Stimulated activated CD8-positive, alpha-beta memory T cell treated with anti-CD3 and anti-CD28 coated beads, Interleukin-7, amount 100 ng/mL, for 4 hours (primary cell): ENCODE measurements around the gene CNOT2.

Source experiments
- DNase-seq, 2 donors: peaks; one replicate each; pipeline ENCODE4 v3.0.0-alpha.2; 2020; ENCODE audit warnings: low read depth in 2 of 2

Gene CNOT2

GRCh38 chr12:70305794-70306193 lies 62.6 kb downstream of the CNOT2 start:
- no peak for DNase-seq

DNA sequence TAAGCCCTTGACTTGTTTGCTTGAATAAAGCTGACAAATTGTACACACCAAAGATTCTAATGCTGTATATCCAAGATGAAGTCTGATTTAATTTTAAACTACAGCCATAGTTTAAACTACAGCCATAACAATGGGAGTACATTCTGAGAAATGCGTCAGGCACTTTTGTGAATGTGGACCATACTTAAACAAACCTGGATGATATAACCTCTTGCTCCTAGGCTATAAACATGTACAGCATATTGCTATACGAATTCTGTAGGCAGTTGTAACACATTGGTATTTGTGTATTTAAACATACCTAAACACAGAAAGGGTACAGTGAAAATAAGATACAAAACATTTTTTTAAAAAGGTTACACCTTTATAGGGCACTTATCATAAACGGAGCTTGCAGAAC lies 63.4 kb downstream of the CNOT2 start:
- no peak for DNase-seq

GRCh38 chr12:70307868-70308267 lies 64.6 kb downstream of the CNOT2 start:
- DNase-seq = no peak

DNA sequence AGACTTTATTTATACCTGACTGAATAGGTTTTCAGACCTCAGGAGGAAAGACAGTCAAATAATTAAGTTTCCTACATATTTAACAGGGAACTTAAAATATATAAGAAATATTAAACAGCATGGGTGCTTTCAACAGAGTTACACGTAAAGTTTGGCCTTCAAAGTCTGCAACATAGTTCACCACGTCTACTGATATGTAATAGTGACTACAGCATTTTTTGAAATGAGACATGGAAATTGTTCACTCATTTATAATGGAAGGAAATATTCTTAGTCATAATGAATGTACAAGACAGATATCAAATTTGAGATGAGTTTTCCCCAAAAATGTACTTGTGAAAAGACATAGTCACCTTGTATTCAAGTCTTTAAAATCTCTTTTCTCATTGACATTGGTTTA lies 66.1 kb downstream of the CNOT2 start:
- DNase-seq = no peak

DNA sequence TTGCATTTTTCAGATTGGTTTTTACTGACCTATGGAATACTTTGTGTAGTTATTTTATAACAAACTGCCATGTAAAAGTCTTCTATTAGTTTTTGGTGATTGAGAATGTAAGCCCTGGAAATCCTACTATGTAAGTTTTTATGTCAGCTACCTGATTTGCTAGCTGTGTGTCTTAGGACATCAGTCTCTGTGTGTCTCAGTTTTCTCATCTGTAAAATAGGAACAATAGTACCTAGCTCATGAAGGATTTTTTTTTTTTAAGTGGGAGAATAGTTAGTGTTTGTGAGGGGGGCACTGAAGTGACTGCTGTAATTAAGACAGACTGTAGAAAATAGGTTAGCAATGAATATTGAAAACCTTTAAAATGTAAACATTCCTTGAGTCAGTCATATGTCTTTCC lies 70.9 kb downstream of the CNOT2 start:
- no peak for DNase-seq

DNA sequence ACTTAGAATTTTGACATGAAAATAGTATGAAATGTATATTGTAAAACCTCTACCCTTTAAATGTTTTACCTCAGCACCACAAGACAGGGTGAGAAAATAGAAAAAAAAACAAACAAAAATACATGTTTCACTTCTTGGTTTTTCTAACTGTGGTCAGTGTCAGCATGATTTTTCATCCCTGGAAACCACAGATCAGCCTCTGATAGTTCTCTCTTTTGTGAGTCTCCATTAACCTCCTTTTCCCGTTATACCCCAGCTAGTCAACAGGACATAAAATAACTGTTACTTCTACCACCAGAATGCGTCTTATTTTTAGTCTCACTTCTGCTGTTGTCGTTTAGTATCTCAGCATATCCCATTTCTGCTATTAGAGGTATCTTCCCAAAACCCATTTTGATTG lies 74.5 kb downstream of the CNOT2 start:
- DNase-seq = no peak

- no peak for DNase-seq
These were observed 76.4 kb downstream of the CNOT2 start for GRCh38 chr12:70319605-70320004.

DNA sequence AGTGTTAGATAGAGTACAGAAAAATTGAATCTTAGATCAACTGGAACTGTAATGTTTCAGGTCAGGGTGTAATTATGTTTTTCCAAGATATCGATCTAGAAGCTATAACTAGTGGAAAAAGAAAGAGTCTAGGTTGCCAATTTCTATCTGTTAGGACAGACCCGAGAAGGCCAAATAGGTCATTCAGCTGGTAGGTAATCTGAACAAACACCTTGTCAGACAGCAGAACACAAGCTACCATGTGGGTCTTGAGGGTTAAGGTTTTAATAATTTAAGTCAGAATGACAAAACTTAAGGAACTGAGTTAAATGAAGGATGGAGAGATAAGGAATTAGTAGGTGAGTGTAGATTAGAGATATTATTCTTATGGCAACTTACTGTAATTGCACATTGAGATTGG lies 78.0 kb downstream of the CNOT2 start:
- DNase-seq = no peak

- DNase-seq = no peak
These were observed 84.3 kb downstream of the CNOT2 start for GRCh38 chr12:70327541-70327940.

DNA sequence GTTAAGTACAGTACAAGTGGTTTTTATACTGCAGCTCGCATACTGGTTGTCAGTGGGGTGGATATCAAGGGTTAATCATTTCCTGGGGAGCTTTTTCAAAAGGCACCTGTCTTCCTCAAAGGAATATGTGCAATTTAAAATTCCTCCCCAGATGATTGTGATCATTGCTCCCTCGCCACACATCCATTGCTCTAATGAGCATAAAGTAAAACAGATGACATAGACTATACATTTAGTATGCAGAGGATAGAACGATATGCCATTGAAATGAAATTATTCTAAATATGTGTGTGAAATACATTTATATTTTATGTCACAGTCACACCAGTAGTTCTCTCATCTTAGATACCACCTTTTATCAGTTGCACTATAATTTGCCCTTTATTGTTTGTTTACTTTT lies 86.5 kb downstream of the CNOT2 start:
- DNase-seq = no peak

GRCh38 chr12:70330158-70330557 lies 86.9 kb downstream of the CNOT2 start:
- DNase-seq = no peak

DNA sequence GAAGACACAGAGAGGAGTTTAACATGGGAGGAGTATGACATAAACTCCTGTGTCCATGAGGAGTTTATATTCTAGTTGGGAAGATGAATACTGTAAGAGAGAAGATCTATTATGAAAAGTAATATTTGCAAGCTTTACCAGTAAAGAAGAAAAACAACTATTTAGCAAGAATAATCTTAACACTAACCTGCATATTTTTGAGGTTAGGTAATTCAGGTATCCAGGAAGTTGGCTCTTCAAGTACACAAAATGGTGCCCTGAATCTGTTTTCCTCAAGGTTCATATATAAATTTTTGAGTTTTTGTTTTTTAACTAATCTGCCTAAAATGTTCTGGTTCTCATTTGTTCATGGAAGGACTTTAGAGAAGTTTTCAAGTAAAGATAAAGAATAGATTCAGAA lies 89.0 kb downstream of the CNOT2 start:
- DNase-seq = no peak

- no peak for DNase-seq
These were observed 91.5 kb downstream of the CNOT2 start for GRCh38 chr12:70334742-70335141.

DNA sequence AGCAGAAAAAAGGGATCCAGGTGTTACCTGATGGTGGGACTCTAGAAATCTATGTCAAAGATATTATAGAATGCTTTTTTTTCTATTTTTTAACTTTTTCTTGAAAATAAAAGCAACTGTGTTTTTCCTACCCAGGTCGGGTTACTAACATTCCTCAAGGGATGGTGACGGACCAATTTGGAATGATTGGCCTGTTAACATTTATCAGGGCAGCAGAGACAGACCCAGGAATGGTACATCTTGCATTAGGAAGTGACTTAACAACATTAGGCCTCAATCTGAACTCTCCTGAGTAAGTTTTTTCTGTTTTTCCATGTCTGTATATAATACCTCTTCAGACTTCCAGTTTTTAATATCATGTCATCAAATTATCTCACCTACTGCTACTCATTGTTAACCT lies 95.3 kb downstream of the CNOT2 start:
- DNase-seq = no peak

GRCh38 chr12:70351076-70351475 lies 107.8 kb downstream of the CNOT2 start:
- DNase-seq = no peak

DNA sequence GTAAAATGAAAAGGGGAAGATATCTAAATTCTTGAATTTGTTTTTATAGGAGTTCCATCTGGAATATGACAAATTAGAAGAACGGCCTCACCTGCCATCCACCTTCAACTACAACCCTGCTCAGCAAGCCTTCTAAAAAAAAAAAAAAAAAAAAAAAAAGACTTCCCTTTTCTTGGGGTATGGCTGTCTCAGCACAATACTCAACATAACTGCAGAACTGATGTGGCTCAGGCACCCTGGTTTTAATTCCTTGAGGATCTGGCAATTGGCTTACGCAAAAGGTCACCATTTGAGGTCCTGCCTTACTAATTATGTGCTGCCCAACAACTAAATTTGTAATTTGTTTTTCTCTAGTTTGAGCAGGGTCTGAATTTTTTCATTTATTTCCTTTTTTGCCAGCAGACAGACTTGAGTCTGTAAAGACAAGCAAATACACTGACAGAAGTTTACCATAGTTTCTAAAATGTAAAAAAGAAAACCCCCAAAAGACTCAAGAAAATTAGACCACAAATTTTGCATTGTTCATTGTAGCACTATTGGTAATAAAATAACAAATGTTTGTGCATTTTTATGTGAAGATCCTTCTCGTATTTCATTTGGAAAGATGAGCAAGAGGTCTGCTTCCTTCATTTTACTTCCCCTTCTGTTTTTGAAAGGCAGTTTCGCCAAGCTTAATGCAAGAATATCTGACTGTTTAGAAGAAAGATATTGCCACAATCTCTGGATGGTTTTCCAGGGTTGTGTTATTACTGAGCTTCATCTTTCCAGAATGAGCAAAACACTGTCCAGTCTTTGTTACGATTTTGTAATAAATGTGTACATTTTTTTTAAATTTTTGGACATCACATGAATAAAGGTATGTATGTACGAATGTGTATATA lies 110.8 kb downstream of the CNOT2 start:
- no peak for DNase-seq

DNA sequence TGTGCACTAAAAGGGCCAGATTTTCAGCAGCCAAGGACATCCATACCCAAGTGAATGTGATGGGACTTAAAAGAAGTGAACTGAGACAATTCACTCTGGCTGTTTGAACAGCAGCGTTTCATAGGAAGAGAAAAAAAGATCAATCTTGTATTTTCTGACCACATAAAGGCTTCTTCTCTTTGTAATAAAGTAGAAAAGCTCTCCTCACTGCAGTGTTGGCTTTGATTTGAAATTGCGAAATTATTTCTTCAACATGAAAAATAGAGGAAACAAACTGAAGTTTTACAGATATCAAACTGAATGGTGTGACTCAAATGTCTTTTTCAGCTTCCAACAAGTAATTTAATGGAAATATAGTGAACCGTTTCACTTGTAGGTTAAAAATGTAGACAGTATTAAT lies 111.6 kb downstream of the CNOT2 start:
- DNase-seq = no peak

DNA sequence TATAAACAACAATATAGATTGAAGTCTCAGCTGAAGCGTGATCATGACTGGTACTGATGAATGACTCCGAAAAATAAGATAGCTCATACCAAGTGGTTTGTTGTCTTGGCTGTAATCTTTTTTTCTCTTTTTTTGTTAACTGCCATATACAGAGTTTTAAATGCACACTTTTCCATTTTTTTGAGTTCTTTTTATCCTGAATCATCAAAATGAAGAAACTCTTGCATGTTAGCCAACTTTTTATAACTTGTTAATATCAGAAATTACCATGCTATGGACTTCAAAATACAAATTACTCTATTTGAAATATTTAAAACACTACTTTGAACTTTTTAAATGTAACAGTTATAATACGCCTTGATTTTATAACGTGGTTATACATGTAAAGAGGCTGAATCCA lies 112.7 kb downstream of the CNOT2 start:
- DNase-seq = no peak

GRCh38 chr12:70359458-70360197 lies 116.4 kb downstream of the CNOT2 start:
- no peak for DNase-seq

DNA sequence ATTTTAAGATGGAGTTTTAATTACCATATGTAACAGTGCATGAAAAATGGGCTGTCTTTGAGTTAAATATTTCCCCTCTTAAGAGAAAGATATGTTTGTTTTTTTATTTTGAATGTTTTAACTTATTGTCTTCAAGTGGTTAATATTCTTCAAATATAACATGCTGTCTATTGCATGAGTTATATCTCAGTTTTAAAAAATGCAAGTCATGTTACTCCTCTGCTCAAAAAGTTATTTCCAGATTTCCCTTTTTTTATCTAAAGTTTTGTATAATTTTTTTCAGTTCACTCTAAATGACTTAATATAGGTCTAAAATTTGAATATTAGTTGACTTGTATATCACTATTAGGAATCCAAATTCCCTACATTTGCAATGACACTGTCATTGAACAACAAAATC lies 117.0 kb downstream of the CNOT2 start:
- DNase-seq = no peak

- DNase-seq = no peak
These were observed 121.6 kb downstream of the CNOT2 start for GRCh38 chr12:70364695-70365397.

- no peak for DNase-seq
These were observed 122.1 kb downstream of the CNOT2 start for GRCh38 chr12:70365398-70365647.
